K562 (cell line): ENCODE measurements around the gene SS18L1. TPM values are rescaled to one million over a fixed set of nuclear protein-coding genes. Genes with fewer than 3 reads are reported as not detected.
A peak's percentile ranks its signal among the peaks of the same experiment; 100 is the strongest.

Experiments
- BRF2 ChIP-seq: IDR thresholded peaks from 3 replicates; pipeline ENCODE4 v1.6.1; 2011; ENCODE audit warnings: borderline replicate concordance, mild to moderate bottlenecking; ENCODE audit not compliant: insufficient read length, insufficient read depth
- COPS2 ChIP-seq: fragments of 450-650 bp; conservative IDR thresholded peaks from 2 replicates; pipeline ENCODE4 v1.6.1; 2016; ENCODE audit warnings: mild to moderate bottlenecking, moderate library complexity
- FOXJ2 ChIP-seq: fragments of 200-800 bp; sonication (Bioruptor generic); IDR thresholded peaks from 2 replicates; pipeline ENCODE4 v1.6.1; 2016; ENCODE audit warnings: missing genetic modification characterization, missing compliant biosample characterization
- GATAD2B ChIP-seq: fragments of 450-650 bp; IDR thresholded peaks from 2 replicates; pipeline ENCODE4 v1.6.1; 2017; ENCODE audit warnings: mild to moderate bottlenecking, borderline replicate concordance
- POLR3G ChIP-seq: IDR thresholded peaks from 2 replicates; pipeline ENCODE4 v1.6.1; 2011; ENCODE audit not compliant: insufficient read length, insufficient replicate concordance; ENCODE audit errors: extremely low read depth
- THAP12 ChIP-seq: fragments of 250-450 bp; sonication (Bioruptor Pico); IDR thresholded peaks from 2 replicates; pipeline ENCODE4 v1.9.0; 2021; ENCODE audit warnings: mild to moderate bottlenecking, inconsistent platforms
- ZNF766 ChIP-seq: fragments of 200-800 bp; sonication (Bioruptor generic); conservative IDR thresholded peaks from 2 replicates; pipeline ENCODE4 v1.6.1; 2016; ENCODE audit warnings: missing genetic modification characterization, missing compliant biosample characterization
- polyA plus RNA-seq, 8 experiments: library from polyadenylated mRNA; depleted of rRNA in 4 of 8; stranded (reverse) in 5 of 8; unstranded in 3 of 8; fragments of >200 nt; fragmentation: Nextera tagmentation in 2 of 8; fragmentation: Illumina TruSeq in 1 of 8; extraction: Ambion mirVana in 2 of 8; extraction: Trizol in 1 of 8; gene quantifications; 2 replicates each; pipeline versions ENCODE4 v1.2.1 to v1.2.3, GENCODE V29; 2011 to 2014; ENCODE audit warnings: inconsistent platforms in 1 of 8, missing spikeins in 1 of 8
- total RNA-seq, 7 experiments: library from RNA; depleted of rRNA in 6 of 7; stranded (reverse); fragments of >200 nt in 6 of 7; fragmentation: Illumina TruSeq in 2 of 7; extraction: Trizol in 2 of 7; gene quantifications; 2 replicates each; pipeline versions ENCODE4 v1.2.1 to v1.2.3, GENCODE V29; 2011 to 2021; ENCODE audit warnings: low replicate concordance in 1 of 7
- TF ChIP-seq, protein P1 (sequence below): sonication (generic); IDR thresholded peaks from 2 replicates; pipeline ENCODE4 v1.6.1; 2016
- TF ChIP-seq, protein P2 (sequence below), 3 experiments: fragments of 200-800 bp in 1 of 3; fragments of 250-450 bp in 1 of 3; fragments of 450-650 bp in 1 of 3; sonication (Bioruptor Pico) in 1 of 3; sonication (Bioruptor generic) in 1 of 3; formaldehyde crosslinking in 1 of 3; IDR thresholded peaks; 2 replicates each; pipeline versions ENCODE4 v1.6.1 to v1.8.0; 2016 to 2022; ENCODE audit warnings: mild to moderate bottlenecking in 2 of 3, missing genetic modification characterization in 2 of 3, missing compliant biosample characterization in 1 of 3, moderate library complexity in 1 of 3

SS18L1 gene
- total and polyA plus RNA-seq, 9 of the 15 experiments (the other 6 are each of a cell fraction or from before 2014, with no cell fraction given) = 2.7 to 28.3 (median 15.1) TPM

DNA sequence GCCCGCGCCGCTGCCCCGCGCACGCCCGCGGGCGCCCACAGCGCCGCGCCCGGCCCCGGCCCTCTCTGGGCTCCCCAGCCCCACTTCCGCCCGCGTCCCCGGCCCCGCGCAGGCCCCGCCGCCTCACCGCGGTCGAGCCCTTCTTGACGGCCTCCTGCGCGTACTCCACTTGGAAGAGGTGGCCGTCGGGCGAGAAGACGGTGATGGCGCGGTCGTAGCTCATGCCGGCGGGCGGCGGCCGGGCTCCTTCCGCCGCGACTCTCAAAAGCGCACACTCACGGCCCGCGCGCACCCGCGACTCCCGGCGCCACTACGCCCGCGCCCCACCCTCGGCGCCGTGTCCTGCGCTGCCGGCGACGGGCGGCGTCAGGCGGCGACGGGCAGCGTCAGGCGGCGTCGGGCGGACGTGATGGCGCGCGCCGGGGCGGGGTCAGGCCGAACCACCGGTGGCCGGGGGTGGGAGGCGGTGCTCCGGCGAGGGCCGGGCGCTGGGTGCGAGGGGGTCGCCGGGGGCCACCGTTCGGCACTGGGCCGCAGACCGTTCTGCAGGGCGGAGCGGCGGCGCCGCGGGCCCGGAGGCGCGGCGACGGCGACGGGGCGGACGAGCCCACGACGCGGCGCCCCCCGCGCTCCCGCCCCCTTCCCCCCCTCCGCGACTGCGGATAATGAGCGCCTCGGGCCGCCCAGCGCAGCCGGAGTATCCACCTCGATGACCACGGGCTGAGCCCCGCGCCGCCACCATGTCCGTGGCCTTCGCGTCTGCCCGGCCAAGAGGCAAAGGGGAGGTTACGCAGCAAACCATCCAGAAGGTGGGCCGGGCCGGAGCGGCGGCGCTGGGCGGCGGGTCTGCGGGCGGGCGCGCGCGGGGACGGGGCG lies at the start of gene SS18L1, which contains the start of gene PSMA7 (continued):
- 0 out of 2 replicates have a peak, but pooled peaks have one; percentile 65 for TF ChIP-seq ZNF766 (CRISPR knock-in tag)
- TF ChIP-seq BRF2 = no peak
- peak; percentile 3; the same call in 1 of the 2 replicates for TF ChIP-seq GATAD2B
- no peak for TF ChIP-seq COPS2
- TF ChIP-seq, protein P1, sequence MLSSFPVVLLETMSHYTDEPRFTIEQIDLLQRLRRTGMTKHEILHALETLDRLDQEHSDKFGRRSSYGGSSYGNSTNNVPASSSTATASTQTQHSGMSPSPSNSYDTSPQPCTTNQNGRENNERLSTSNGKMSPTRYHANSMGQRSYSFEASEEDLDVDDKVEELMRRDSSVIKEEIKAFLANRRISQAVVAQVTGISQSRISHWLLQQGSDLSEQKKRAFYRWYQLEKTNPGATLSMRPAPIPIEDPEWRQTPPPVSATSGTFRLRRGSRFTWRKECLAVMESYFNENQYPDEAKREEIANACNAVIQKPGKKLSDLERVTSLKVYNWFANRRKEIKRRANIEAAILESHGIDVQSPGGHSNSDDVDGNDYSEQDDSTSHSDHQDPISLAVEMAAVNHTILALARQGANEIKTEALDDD = no peak
- TF ChIP-seq THAP12 (CRISPR knock-in tag) = no peak; the same call in none of the 2 replicates
- no peak for TF ChIP-seq FOXJ2 (tag)
- TF ChIP-seq, protein P2, sequence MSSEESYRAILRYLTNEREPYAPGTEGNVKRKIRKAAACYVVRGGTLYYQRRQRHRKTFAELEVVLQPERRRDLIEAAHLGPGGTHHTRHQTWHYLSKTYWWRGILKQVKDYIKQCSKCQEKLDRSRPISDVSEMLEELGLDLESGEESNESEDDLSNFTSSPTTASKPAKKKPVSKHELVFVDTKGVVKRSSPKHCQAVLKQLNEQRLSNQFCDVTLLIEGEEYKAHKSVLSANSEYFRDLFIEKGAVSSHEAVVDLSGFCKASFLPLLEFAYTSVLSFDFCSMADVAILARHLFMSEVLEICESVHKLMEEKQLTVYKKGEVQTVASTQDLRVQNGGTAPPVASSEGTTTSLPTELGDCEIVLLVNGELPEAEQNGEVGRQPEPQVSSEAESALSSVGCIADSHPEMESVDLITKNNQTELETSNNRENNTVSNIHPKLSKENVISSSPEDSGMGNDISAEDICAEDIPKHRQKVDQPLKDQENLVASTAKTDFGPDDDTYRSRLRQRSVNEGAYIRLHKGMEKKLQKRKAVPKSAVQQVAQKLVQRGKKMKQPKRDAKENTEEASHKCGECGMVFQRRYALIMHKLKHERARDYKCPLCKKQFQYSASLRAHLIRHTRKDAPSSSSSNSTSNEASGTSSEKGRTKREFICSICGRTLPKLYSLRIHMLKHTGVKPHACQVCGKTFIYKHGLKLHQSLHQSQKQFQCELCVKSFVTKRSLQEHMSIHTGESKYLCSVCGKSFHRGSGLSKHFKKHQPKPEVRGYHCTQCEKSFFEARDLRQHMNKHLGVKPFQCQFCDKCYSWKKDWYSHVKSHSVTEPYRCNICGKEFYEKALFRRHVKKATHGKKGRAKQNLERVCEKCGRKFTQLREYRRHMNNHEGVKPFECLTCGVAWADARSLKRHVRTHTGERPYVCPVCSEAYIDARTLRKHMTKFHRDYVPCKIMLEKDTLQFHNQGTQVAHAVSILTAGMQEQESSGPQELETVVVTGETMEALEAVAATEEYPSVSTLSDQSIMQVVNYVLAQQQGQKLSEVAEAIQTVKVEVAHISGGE (CRISPR knock-in tag; IDR thresholded peaks at IDR 0.05) = peak in 2 of 3 experiments; percentile 23 to 45; a peak in 2 of 6 replicates
- no peak for TF ChIP-seq POLR3G
